HL-60 (cell line): ENCODE results near the gene DTNBP1.

Experiments
- CTCF ChIP-seq: IDR thresholded peaks from one replicate; pipeline ENCODE4 v1.5.1; 2011; ENCODE audit warnings: low read length, control low read depth, inconsistent platforms; ENCODE audit not compliant: insufficient read depth
- GABPA ChIP-seq: IDR thresholded peaks from 2 replicates; pipeline ENCODE4 v1.6.1; 2012; ENCODE audit warnings: low read depth
- POLR2AphosphoS5 ChIP-seq: IDR thresholded peaks from 2 replicates; pipeline ENCODE4 v1.6.1; 2012; ENCODE audit warnings: low read depth
- REST ChIP-seq: IDR thresholded peaks from 2 replicates; pipeline ENCODE4 v1.6.1; 2012; ENCODE audit warnings: low read depth; ENCODE audit not compliant: insufficient replicate concordance
- SPI1 ChIP-seq: IDR thresholded peaks from 2 replicates; pipeline ENCODE4 v1.6.1; 2012; ENCODE audit warnings: low read depth, mild to moderate bottlenecking, borderline replicate concordance

- TF ChIP-seq CTCF (no peak), GABPA (no peak), POLR2AphosphoS5 (no peak), REST (no peak), SPI1 (no peak)
Measured at GRCh38 chr6:15557174-15557573, 105.7 kb downstream of the DTNBP1 start.
